LNCAP (cell line): Measurements from ENCODE around the gene SNX9.

Experiments
- CTCF ChIP-seq: fragments of 450-650 bp; IDR thresholded peaks from 2 replicates; pipeline ENCODE4 v1.5.1; 2017; ENCODE audit warnings: mild to moderate bottlenecking

The SNX9 gene

GRCh38 chr6:157808405-157808950, 14.6 kb upstream of the SNX9 start:
- TF ChIP-seq CTCF = no peak

GRCh38 chr6:157809613-157810012, 13.4 kb upstream of the SNX9 start:
- no peak for TF ChIP-seq CTCF

- TF ChIP-seq CTCF = no peak
Measured at GRCh38 chr6:157811137-157811475, 11.9 kb upstream of the SNX9 start.

GRCh38 chr6:157811476-157812173, 11.4 kb upstream of the SNX9 start:
- TF ChIP-seq CTCF = no peak

GRCh38 chr6:157812425-157813171, 10.4 kb upstream of the SNX9 start:
- no peak for TF ChIP-seq CTCF

GRCh38 chr6:157813191-157813590, 9.9 kb upstream of the SNX9 start:
- no peak for TF ChIP-seq CTCF

- TF ChIP-seq CTCF = no peak
Measured at GRCh38 chr6:157813750-157814455, 9.1 kb upstream of the SNX9 start.
